GM13976 (cell line): ENCODE measurements around the gene WDR17.
"Not testable (repeated sequence)": the region's sequence is repeated elsewhere in the genome, so short reads cannot be mapped to it uniquely, and the experiment has no call there.

Experiments
- DNase-seq: peaks from one replicate; pipeline ENCODE4 v3.0.0; 2012; ENCODE audit warnings: low spot score
- in situ Hi-C: fragments of 300-500 bp; cut with MboI; formaldehyde crosslinking; loops from one replicate; pipeline ENCODE4 v1.12.0; 2022; ENCODE audit warnings: low sequenced_read_pairs, mixed read lengths, inconsistent platforms; ENCODE audit not compliant: unreplicated experiment
- TF ChIP-seq, protein P1 (sequence below): IDR thresholded peaks from 2 replicates; pipeline ENCODE4 v1.5.1; 2012; ENCODE audit warnings: borderline replicate concordance, mild to moderate bottlenecking; ENCODE audit not compliant: insufficient read depth; ENCODE audit errors: extremely low read depth, missing control alignments, control extremely low read depth

WDR17 gene

DNA sequence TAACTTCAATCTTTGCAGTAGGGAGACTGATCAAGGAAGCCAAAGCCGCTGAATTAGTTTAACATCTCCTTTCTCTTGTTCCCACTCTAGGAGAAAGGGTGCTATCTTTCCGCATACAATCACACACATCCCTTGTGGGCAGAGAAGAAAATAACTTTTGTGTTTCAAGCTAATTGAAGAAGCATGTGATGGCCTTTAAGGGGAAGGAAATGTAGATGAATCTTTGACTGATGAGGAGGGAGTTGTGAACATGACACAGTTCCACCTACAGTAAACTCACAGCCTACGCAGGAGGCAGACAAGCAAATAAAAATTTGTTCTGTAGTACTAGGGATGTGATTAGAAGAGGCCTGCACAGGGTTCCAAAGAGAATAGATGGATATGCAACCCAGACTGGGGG lies 144.5 kb downstream of the WDR17 start:
- TF ChIP-seq, protein P1, sequence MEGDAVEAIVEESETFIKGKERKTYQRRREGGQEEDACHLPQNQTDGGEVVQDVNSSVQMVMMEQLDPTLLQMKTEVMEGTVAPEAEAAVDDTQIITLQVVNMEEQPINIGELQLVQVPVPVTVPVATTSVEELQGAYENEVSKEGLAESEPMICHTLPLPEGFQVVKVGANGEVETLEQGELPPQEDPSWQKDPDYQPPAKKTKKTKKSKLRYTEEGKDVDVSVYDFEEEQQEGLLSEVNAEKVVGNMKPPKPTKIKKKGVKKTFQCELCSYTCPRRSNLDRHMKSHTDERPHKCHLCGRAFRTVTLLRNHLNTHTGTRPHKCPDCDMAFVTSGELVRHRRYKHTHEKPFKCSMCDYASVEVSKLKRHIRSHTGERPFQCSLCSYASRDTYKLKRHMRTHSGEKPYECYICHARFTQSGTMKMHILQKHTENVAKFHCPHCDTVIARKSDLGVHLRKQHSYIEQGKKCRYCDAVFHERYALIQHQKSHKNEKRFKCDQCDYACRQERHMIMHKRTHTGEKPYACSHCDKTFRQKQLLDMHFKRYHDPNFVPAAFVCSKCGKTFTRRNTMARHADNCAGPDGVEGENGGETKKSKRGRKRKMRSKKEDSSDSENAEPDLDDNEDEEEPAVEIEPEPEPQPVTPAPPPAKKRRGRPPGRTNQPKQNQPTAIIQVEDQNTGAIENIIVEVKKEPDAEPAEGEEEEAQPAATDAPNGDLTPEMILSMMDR: no peak
- in situ Hi-C loops: no loop called here
- no peak for DNase-seq

DNA sequence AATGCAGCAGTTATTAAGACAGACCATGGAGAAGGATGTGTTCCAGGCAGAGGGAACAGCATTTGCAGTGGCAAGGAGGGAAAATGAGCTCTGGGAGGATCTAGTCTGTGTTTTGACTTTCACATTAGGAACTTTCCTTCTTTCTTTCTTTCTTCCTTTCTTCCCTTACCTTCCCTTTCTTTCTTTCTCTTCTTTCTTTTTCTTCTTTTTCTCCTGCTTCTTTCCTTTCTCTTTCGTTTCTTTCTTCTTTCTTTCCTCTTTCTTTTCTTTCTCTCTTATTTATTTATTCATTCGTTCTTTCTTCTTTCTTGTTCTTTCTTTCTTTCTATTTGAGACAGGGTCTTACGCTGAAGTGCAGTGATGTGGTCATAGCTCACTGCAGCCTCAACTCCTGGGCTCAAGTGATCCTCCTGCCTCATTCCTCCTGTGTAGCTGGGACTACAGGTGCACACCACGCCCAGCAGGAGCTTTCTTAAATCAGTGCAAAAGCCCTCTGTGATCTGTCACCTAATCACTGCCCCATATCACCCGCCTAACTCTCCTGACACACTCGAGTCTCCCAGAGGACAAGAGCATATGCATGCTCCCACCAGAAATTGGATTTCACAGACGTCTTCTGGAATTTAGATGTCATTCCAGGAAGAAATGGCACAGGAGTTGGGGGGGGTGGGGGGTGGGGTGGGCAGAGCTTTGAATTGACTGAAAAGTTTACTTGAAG lies 145.1 kb downstream of the WDR17 start:
- in situ Hi-C loops: no loop called here
- TF ChIP-seq, protein P1: no peak
- no peak for DNase-seq

DNA sequence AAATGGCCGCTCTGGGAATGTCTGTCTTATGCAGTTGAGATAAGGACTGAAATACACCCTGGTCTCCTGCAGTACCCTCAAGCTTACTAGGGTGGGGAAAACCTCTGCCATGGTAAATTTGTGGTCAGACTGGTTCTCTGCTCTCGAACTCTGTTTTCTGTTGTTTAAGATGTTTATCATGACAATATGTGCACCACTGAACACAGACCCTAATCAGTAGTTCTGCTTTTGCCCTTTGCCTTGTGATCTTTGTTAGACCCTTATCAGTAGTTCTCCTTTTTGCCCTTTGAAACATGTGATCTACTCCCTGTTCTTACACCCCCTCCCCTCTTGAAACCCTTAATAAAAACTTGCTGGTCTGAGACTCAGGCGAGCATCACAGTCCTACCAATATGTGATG lies 146.7 kb downstream of the WDR17 start:
- DNase-seq, in situ Hi-C loops: not testable (repeated sequence)

DNA sequence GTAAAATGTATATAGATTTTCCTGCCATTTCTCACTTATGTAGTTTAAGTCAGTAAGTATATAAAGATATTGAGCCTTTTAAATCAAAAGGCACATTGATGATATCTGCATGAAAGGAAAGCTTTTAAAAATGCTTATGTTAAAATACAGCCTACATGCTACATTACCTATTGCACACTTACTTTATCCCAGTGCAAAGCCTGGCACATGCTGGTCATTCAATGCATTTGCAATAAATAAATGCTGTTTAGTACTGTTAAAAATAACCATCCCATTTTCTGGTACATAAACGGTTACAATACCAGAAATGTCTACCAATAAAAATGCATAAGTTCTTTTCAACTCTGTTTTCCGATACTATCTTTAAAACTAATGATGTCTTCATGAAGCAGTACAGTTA lies 151.9 kb downstream of the WDR17 start:
- in situ Hi-C loops: no loop called here
- TF ChIP-seq, protein P1: no peak
- no peak for DNase-seq

DNA sequence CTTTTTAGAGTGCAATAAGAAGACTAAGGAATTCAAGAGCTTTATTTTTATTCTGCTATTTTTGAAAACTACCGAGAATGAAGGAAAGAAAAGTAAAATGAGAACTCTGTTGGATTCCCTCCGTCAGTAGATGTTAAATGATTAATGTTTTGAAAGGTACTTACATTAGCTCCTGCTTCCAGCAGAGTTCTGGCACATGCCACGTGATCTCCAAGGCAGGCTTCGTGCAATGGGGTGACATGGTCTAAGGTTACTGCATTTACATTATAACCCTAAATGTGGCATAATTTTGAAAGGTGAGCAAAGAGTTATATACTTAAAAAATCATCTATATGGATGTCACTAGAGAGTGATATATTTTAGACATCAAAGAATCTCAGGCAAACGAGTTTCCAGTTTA lies 156.5 kb downstream of the WDR17 start:
- TF ChIP-seq, protein P1: no peak
- in situ Hi-C loops: no loop called here
- DNase-seq: no peak

DNA sequence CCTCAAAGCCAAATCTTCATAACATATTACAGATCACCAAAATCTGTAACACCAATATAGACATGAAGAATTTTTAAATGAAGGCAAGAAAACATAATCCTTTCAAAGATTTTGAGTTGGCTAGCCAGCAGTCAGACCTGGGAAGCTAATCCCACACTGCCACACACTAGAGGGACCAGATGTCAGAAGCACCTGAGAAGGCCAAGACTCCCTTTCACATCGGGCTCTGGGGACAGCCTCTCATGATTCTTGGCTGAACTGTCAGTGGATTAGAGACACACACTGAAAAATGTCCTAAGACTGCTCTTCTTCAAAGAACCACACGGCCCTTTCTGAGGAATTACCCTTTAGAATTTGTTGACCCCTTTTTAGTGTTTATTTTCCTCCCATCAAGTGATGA lies 157.9 kb downstream of the WDR17 start:
- DNase-seq: no peak
- TF ChIP-seq, protein P1: no peak

DNA sequence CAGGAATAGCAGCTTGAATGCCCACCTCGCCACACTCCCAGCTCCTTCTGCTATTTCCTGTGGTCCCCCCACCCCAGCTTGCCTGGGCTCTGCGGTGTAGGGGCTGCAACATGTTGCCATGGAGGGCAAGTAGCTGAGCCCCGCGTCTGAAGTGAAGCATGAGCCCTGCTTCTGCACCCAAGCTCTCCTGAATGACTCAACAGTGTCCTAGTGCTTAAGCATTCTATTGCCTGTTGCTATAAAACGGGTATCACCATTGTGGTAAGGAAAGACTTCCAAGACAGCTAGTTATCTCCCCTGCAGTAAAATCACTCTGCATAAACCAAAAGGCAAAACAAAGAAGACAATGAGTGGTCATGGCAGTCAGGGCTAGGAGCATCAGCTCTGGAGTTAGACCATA lies 161.1 kb downstream of the WDR17 start:
- TF ChIP-seq, protein P1: no peak
- in situ Hi-C loops: no loop called here
- no peak for DNase-seq

More for the DNA sequence above, 157.9 kb downstream of the WDR17 start:
- in situ Hi-C loops: no loop called here
